Fibroblast of lung (primary cell): ENCODE data around the gene PRR22. TPM values are rescaled to one million over a fixed set of nuclear protein-coding genes. Genes with fewer than 3 reads are reported as not detected.
A peak's percentile ranks its signal among the peaks of the same experiment; 100 is the strongest.

ENCODE experiments used
- DNase-seq, 2 donors: peaks; one replicate each; pipeline versions ENCODE4 v3.0.0 to v3.0.0-alpha.2; 2010; ENCODE audit warnings: low read depth in 2 of 2
- H2AFZ ChIP-seq: 2 replicates; pipeline ENCODE4 v1.5.1; 2012; ENCODE audit warnings: low read length, control low read depth, inconsistent platforms
- H3K27ac ChIP-seq: 2 replicates; pipeline ENCODE4 v1.5.1; 2011; ENCODE audit warnings: low read length, control low read depth; ENCODE audit not compliant: insufficient read depth
- H3K27me3 ChIP-seq: 2 replicates; pipeline ENCODE4 v1.5.1; 2011; ENCODE audit warnings: mild to moderate bottlenecking, low read length; ENCODE audit not compliant: control insufficient read depth, insufficient read depth
- H3K36me3 ChIP-seq: 2 replicates; pipeline ENCODE4 v1.5.1; 2011; ENCODE audit warnings: low read length; ENCODE audit not compliant: control insufficient read depth, insufficient read depth
- H3K4me1 ChIP-seq: 2 replicates; pipeline ENCODE4 v1.5.1; 2011; ENCODE audit warnings: low read length; ENCODE audit not compliant: control insufficient read depth, insufficient read depth; ENCODE audit errors: extremely low read depth
- H3K4me2 ChIP-seq: 2 replicates; pipeline ENCODE4 v1.5.1; 2011; ENCODE audit warnings: low read length, control low read depth; ENCODE audit not compliant: insufficient read depth; ENCODE audit errors: extremely low read depth
- H3K4me3 ChIP-seq, 4 experiments: fragments of 200-600 bp in 1 of 4; sonication (generic) in 1 of 4; replicated peaks in 1 of 4; 2 replicates each; pipeline ENCODE4 v1.5.1; 2011 to 2016; ENCODE audit warnings: low read length in 4 of 4, low read depth in 3 of 4, mild to moderate bottlenecking in 3 of 4, control low read depth in 2 of 4, inconsistent platforms in 1 of 4, mixed read lengths in 1 of 4; ENCODE audit not compliant: insufficient read depth in 1 of 4; ENCODE audit errors: control extremely low read depth in 1 of 4
- H3K79me2 ChIP-seq: 2 replicates; pipeline ENCODE4 v1.5.1; 2012; ENCODE audit warnings: mild to moderate bottlenecking, low read length, inconsistent platforms; ENCODE audit not compliant: control insufficient read depth, insufficient read depth
- H3K9ac ChIP-seq: 2 replicates; pipeline ENCODE4 v1.5.1; 2011; ENCODE audit warnings: mild to moderate bottlenecking, low read length, control low read depth; ENCODE audit not compliant: insufficient read depth
- H3K9me3 ChIP-seq: 2 replicates; pipeline ENCODE4 v1.5.1; 2012; ENCODE audit warnings: low read depth, low read length; ENCODE audit not compliant: control insufficient read depth, insufficient read depth
- H4K20me1 ChIP-seq: 2 replicates; pipeline ENCODE4 v1.5.1; 2011; ENCODE audit warnings: low read length; ENCODE audit not compliant: control insufficient read depth, insufficient read depth; ENCODE audit errors: extremely low read depth
- EZH2 ChIP-seq: IDR thresholded peaks from 2 replicates; pipeline ENCODE4 v1.5.1; 2012; ENCODE audit warnings: low read length, control low read depth, mild to moderate bottlenecking; ENCODE audit errors: missing control alignments
- polyA plus RNA-seq, 2 donors: library from polyadenylated mRNA; depleted of rRNA in 1 of 2; stranded (reverse) in 1 of 2; unstranded in 1 of 2; fragments of >200 nt; gene quantifications; 2 replicates each; pipeline ENCODE4 v1.2.1, GENCODE V29; 2011 to 2012; ENCODE audit warnings: missing spikeins in 1 of 2
- total RNA-seq: library from RNA; depleted of rRNA; stranded (reverse); fragments of >200 nt; gene quantifications from 2 replicates; pipeline ENCODE4 v1.2.1, GENCODE V29; 2014
- TF ChIP-seq, protein P1 (sequence below), 2 donors: IDR thresholded peaks in 1 of 2; conservative IDR thresholded peaks in 1 of 2; 1 replicate in 1 of 2; 2 replicates in 1 of 2; pipeline ENCODE4 v1.5.1; 2011 to 2012; ENCODE audit warnings: low read length in 2 of 2, control low read depth in 1 of 2, inconsistent platforms in 1 of 2, low read depth in 1 of 2, mild to moderate bottlenecking in 1 of 2

The PRR22 gene
- total and polyA plus RNA-seq, 2 donors (not counting 1 experiment from before 2014, with no cell fraction given): 0.15 to 0.17 TPM

DNA sequence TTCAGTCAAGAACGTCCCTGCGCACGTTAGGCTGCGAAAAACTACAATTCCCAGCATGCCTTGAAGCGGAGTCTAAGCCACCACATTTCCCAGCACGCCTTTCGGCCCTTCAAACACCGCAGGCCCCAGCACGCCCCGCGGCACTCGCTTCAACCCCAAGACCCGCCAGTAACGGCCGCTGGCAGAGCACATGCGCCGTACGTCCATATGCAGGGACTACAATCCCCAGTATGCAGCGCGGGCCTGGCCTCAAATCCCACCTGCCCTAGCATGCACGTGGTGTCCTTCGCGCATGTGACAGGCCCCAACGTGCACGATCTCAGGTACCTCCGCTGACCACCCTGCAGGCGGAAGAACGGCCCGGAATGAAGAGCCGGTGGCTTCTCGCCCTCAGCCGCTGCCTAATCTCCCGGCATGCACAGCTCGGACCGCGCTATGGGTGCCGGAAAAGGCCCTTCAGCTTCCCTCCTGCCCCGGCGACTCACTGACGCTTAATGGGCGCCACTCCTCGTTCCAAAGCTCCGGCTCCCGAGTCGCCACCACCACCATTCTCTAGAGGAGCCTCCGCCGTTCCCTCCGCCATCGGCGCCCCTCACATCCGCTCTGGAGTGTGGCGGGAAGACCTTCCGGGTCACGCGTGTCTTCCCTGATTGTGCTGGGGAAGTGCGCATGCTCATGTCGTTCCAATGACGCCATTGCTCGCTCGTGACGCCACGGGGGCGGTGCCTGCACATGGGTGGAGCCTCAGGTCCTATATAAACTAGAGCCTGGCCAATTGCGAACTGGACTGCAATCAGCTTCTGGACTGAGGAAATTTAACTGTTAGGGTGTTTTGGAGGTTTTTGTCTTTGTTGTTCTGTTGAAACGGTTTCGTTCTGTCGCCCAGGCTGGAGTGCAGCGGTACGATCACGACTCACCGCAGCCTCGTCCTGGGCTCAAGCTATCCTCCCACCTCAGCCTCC, 6.3 kb upstream of the PRR22 start, which contains the start of gene DUS3L:
Gene DUS3L (minus strand): TSS at position 605 of the 962 bp plus-strand sequence. CDS start 22 bp downstream, at position 583.
- H3K36me3 ChIP-seq: peaks cover 31% of the 10 kb centered on the region
- peak within 1 kb of the TSS; percentile 76 for H2AFZ ChIP-seq
- H3K27ac ChIP-seq: peak within 1 kb of the TSS; percentile 97
- TF ChIP-seq, protein P1, sequence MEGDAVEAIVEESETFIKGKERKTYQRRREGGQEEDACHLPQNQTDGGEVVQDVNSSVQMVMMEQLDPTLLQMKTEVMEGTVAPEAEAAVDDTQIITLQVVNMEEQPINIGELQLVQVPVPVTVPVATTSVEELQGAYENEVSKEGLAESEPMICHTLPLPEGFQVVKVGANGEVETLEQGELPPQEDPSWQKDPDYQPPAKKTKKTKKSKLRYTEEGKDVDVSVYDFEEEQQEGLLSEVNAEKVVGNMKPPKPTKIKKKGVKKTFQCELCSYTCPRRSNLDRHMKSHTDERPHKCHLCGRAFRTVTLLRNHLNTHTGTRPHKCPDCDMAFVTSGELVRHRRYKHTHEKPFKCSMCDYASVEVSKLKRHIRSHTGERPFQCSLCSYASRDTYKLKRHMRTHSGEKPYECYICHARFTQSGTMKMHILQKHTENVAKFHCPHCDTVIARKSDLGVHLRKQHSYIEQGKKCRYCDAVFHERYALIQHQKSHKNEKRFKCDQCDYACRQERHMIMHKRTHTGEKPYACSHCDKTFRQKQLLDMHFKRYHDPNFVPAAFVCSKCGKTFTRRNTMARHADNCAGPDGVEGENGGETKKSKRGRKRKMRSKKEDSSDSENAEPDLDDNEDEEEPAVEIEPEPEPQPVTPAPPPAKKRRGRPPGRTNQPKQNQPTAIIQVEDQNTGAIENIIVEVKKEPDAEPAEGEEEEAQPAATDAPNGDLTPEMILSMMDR (conservative IDR thresholded peaks at IDR 0.05 in 1 of 2, IDR thresholded peaks at IDR 0.05 in 1 of 2; ENCODE audit: low read depth in 1 of 2, low read length in 2 of 2): no peak
- TF ChIP-seq EZH2: no peak
- peak within 1 kb of the TSS; percentile 98 for H3K4me2 ChIP-seq
- peak; percentile 98 to 99 for DNase-seq
- no peaks in the 10 kb centered on the region for H3K27me3 ChIP-seq
- H3K4me3 ChIP-seq: peak within 1 kb of the TSS; percentile 68 to 86 (median 72)
- H4K20me1 ChIP-seq: no peaks in the 10 kb centered on the region
- H3K79me2 ChIP-seq: peaks cover 6% of the 10 kb centered on the region
- H3K9me3 ChIP-seq: no peaks in the 10 kb centered on the region
- H3K4me1 ChIP-seq: peaks cover 4% of the 10 kb centered on the region
- H3K9ac ChIP-seq: peak within 1 kb of the TSS; percentile 91

DNA sequence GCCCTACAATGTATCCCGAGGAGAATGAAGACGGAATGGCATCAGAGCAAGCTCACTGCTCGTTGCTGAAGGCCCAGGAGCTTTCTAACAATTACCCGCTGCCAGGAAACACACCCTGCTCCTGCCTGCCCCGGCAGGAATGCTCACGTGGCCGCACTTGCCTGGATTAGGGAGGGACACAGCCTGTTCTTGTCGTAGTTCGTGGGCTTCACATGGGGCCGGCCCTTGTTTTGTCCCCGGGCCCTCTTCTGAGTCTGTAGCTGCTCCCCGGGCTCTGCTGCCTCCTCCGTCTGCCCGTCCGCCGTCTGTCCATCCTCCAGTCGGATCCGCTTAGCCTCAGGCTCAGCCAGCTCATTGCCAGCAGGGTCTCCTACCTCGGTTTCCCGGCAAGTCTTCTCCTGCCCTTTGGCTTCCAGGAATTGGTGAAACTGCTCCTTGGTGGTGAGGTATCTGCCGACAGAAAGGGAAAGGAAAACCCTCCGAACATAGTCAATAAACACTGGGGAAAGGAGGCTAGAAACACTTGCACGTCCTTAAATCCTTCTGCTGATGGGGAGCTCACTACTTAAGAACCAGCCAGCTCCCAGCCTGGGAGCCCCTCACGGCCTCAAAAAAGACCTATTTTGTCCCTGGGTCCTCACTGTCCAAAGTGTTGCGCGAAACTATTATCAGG, 5.5 kb upstream of the PRR22 start:
- TF ChIP-seq, protein P1 (conservative IDR thresholded peaks at IDR 0.05 in 1 of 2, IDR thresholded peaks at IDR 0.05 in 1 of 2; ENCODE audit: low read depth in 1 of 2, low read length in 2 of 2): no peak
- no peak for TF ChIP-seq EZH2
- Histone ChIP-seq H4K20me1 (no peaks in the 10 kb centered on the region), H3K4me3 (peak overlapping the region; percentile 68 to 86 (median 72)), H3K9me3 (no peaks in the 10 kb centered on the region), H3K4me2 (peak overlapping the region; percentile 98), H3K27ac (peak overlapping the region; percentile 97), H3K79me2 (peaks cover 6% of the 10 kb centered on the region), H3K9ac (peak overlapping the region; percentile 26), H3K4me1 (peaks cover 4% of the 10 kb centered on the region), H3K27me3 (no peaks in the 10 kb centered on the region), H3K36me3 (peaks cover 38% of the 10 kb centered on the region), H2AFZ (no peak overlapping the region)
- no peak for DNase-seq

DNA sequence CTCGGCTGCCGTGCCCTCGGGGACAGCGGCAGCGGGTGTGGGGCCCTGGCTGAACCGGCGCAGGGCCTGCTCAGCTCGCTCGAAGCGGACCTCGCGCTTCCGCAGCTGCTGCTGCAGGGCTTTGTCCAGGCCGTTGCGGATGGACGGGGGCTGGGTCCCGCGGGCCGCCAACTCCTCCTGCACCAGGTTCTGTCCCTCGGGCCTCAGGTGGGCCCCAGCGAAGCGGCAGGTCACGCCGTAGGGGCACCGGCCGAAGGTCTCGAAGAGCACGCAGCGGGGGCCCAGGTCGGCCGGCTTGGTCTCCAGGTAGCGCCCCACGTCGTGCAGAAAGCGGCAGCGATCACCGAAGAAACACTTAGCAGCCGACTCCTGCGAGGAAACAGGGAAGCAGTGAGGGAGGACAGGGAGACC, 4.8 kb upstream of the PRR22 start:
- Histone ChIP-seq H3K79me2 (peaks cover 6% of the 10 kb centered on the region), H3K27ac (no peak overlapping the region), H3K9ac (no peak overlapping the region), H3K27me3 (no peaks in the 10 kb centered on the region), H2AFZ (no peak overlapping the region), H3K4me2 (no peak overlapping the region), H3K9me3 (no peaks in the 10 kb centered on the region), H3K36me3 (peaks cover 38% of the 10 kb centered on the region), H3K4me3 (no peak overlapping the region), H3K4me1 (peaks cover 4% of the 10 kb centered on the region), H4K20me1 (no peaks in the 10 kb centered on the region)
- DNase-seq: no peak
- no peak for TF ChIP-seq EZH2
- TF ChIP-seq, protein P1 (conservative IDR thresholded peaks at IDR 0.05 in 1 of 2, IDR thresholded peaks at IDR 0.05 in 1 of 2; ENCODE audit: low read depth in 1 of 2, low read length in 2 of 2): no peak
